ENCODE results near the gene IL1RAP.
"Not testable (repeated sequence)": the region's sequence is repeated elsewhere in the genome, so short reads cannot be mapped to it uniquely, and the experiment has no call there.

IL1RAP gene

GRCh38 chr3:190655933-190656332, 142.0 kb downstream of the IL1RAP start:
- no peak for DNase-seq (ENCODE audit: low read depth, low spot score)

- DNase-seq (ENCODE audit: low read depth, low spot score): no peak
Measured at GRCh38 chr3:190658106-190658505, 144.2 kb downstream of the IL1RAP start.

- no peak for DNase-seq (ENCODE audit: low read depth, low spot score)
Measured at GRCh38 chr3:190666821-190667220, 152.9 kb downstream of the IL1RAP start.

- no peak for DNase-seq (ENCODE audit: low read depth, low spot score)
Measured at GRCh38 chr3:190671658-190672057, 157.8 kb downstream of the IL1RAP start.

GRCh38 chr3:190673148-190673547, 159.3 kb downstream of the IL1RAP start:
- DNase-seq (ENCODE audit: low read depth, low spot score): no peak

- no peak for DNase-seq (ENCODE audit: low read depth, low spot score)
Measured at GRCh38 chr3:190676481-190676880, 162.6 kb downstream of the IL1RAP start.

GRCh38 chr3:190677001-190677400, 163.1 kb downstream of the IL1RAP start:
- no peak for DNase-seq (ENCODE audit: low read depth, low spot score)

GRCh38 chr3:190677868-190678267, 164.0 kb downstream of the IL1RAP start:
- not testable (repeated sequence) for DNase-seq (ENCODE audit: low read depth, low spot score)

GRCh38 chr3:190680691-190681090, 166.8 kb downstream of the IL1RAP start:
- no peak for DNase-seq (ENCODE audit: low read depth, low spot score)

GRCh38 chr3:190684776-190685175, 170.9 kb downstream of the IL1RAP start:
- no peak for DNase-seq (ENCODE audit: low read depth, low spot score)

GRCh38 chr3:190686011-190686410, 172.1 kb downstream of the IL1RAP start:
- DNase-seq (ENCODE audit: low read depth, low spot score): no peak

- no peak for DNase-seq (ENCODE audit: low read depth, low spot score)
Measured at GRCh38 chr3:190690246-190690645, 176.4 kb downstream of the IL1RAP start.

- DNase-seq (ENCODE audit: low read depth, low spot score): no peak
Measured at GRCh38 chr3:190692256-190692655, 178.4 kb downstream of the IL1RAP start.

GRCh38 chr3:190694335-190695001, 180.6 kb downstream of the IL1RAP start:
- DNase-seq (ENCODE audit: low read depth, low spot score): no peak

GRCh38 chr3:190695225-190695624, 181.3 kb downstream of the IL1RAP start:
- no peak for DNase-seq (ENCODE audit: low read depth, low spot score)

GRCh38 chr3:190695994-190696393, 182.1 kb downstream of the IL1RAP start:
- no peak for DNase-seq (ENCODE audit: low read depth, low spot score)

- DNase-seq (ENCODE audit: low read depth, low spot score): no peak
Measured at GRCh38 chr3:190696777-190697501, 183.1 kb downstream of the IL1RAP start.

- no peak for DNase-seq (ENCODE audit: low read depth, low spot score)
Measured at GRCh38 chr3:190697502-190697830, 183.6 kb downstream of the IL1RAP start.

GRCh38 chr3:190697901-190698300, 184.0 kb downstream of the IL1RAP start:
- peak; percentile 41 for DNase-seq (ENCODE audit: low read depth, low spot score)

- no peak for DNase-seq (ENCODE audit: low read depth, low spot score)
Measured at GRCh38 chr3:190699776-190700175, 185.9 kb downstream of the IL1RAP start.

- DNase-seq (ENCODE audit: low read depth, low spot score): no peak
Measured at GRCh38 chr3:190701096-190701532, 187.2 kb downstream of the IL1RAP start.

- no peak for DNase-seq (ENCODE audit: low read depth, low spot score)
Measured at GRCh38 chr3:190706582-190706981, 192.7 kb downstream of the IL1RAP start.

All from smooth muscle cell of the brain vasculature (primary cell).